ENCODE data around the gene MGLL.

GRCh38 chr3:127647845-127648204, 174.5 kb downstream of the MGLL start:
- TF ChIP-seq CTCF (IDR thresholded peaks at IDR 0.05 in 2 of 3, conservative IDR thresholded peaks at IDR 0.05 in 1 of 3; ENCODE audit: borderline replicate concordance in 1 of 3, insufficient read depth in 1 of 3, low read depth in 2 of 3, low read length in 2 of 3) (no peak), JUND (IDR thresholded peaks at IDR 0.05) (no peak), ATF3 (IDR thresholded peaks at IDR 0.05) (no peak), POLR2A (IDR thresholded peaks at IDR 0.05; ENCODE audit: borderline replicate concordance, extremely low read depth, insufficient read depth, insufficient read length) (no peak), ZBTB33 (IDR thresholded peaks at IDR 0.05; ENCODE audit: extremely low read depth, insufficient replicate concordance, low read length) (no peak), ELF1 (IDR thresholded peaks at IDR 0.05; ENCODE audit: borderline replicate concordance, low read depth) (no peak)
